ENCODE measurements around the gene OAS1.

Gene OAS1

GRCh38 chr12:112892856-112893255, 13.9 kb upstream of the OAS1 start:
- TF ChIP-seq CTCF (conservative IDR thresholded peaks at IDR 0.05; ENCODE audit: control insufficient read depth, insufficient read depth, low read depth, low read length): no peak

DNA sequence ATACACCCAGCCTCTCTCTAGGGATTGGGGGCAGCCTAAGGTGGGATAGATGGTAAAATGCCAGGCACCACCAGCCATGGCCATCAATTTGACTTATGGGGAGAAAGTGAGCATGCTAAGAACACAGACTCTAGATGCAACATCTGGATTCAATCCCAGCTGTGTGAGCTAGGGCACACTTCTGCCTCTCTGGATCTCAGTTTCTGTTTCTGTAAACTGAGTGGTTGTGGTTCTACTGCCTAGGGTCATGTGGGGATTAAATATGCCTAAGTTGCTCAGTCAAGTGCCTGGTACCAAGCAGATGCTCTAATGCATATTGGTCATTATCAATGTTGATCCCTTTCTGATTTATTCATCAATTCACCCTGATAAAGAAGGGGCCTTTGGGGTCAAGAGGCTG, 12.6 kb upstream of the OAS1 start:
- no peak for TF ChIP-seq CTCF (conservative IDR thresholded peaks at IDR 0.05; ENCODE audit: control insufficient read depth, insufficient read depth, low read depth, low read length)
- no peak for DNase-seq (ENCODE audit: low read depth)
- no peak overlapping the region for H3K4me3 ChIP-seq (ENCODE audit: control insufficient read depth, low read depth, low read length)

More at GRCh38 chr12:112892856-112893255, 13.9 kb upstream of the OAS1 start:
- no peak for DNase-seq (ENCODE audit: low read depth)
- no peak overlapping the region for H3K4me3 ChIP-seq (ENCODE audit: control insufficient read depth, low read depth, low read length)

DNA sequence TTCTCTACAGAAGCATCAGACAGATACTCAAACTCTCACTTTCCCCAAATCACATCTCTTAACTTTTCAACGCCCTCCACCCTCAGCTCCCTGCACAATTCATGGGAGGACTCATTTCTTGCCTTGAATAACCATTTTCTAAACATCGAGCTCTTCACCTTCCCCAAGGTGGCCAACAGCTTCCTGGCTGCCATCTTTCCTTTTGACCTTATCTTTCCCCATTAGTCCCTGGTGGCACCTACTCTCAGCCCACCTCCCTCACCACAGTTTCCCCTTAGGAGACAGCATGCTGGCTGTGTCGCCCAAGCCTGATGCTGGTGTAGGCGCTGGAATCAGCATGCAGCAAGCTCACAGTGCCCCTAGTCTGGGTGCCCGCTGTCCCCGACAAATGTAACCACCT, 8.4 kb upstream of the OAS1 start:
- DNase-seq (ENCODE audit: low read depth): no peak
- TF ChIP-seq CTCF (conservative IDR thresholded peaks at IDR 0.05; ENCODE audit: control insufficient read depth, insufficient read depth, low read depth, low read length): no peak
- H3K4me3 ChIP-seq (ENCODE audit: control insufficient read depth, low read depth, low read length): no peak overlapping the region

- DNase-seq (ENCODE audit: low read depth): peak; percentile 53
- H3K4me3 ChIP-seq (ENCODE audit: control insufficient read depth, low read depth, low read length): no peak overlapping the region
- peak; percentile 71 for TF ChIP-seq CTCF (conservative IDR thresholded peaks at IDR 0.05; ENCODE audit: control insufficient read depth, insufficient read depth, low read depth, low read length)
Observed at GRCh38 chr12:112900298-112901145, 6.2 kb upstream of the OAS1 start.

DNA sequence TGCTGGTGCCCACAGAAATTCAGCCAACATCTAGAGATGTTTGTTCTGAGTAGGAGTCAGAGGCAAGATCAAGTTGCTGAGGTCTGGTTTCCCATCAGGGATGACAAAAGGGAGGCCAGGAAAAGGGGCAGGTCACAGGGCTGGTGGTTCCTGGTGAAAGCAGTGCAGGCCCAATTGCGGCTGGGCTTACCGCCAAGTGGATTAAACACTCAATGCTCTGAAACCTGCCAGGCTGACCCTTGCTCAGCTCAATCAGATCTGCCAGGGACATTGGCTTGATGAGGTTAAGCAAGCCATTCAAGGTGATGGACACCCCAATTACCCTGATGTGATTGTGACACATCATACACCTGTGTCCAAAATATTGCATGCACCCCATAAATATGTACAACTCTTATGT, 5.5 kb upstream of the OAS1 start:
- no peak for TF ChIP-seq CTCF (conservative IDR thresholded peaks at IDR 0.05; ENCODE audit: control insufficient read depth, insufficient read depth, low read depth, low read length)
- DNase-seq (ENCODE audit: low read depth): no peak
- no peak overlapping the region for H3K4me3 ChIP-seq (ENCODE audit: control insufficient read depth, low read depth, low read length)

- no peak overlapping the region for H3K4me3 ChIP-seq (ENCODE audit: control insufficient read depth, low read depth, low read length)
- peak; percentile 50 for DNase-seq (ENCODE audit: low read depth)
- no peak for TF ChIP-seq CTCF (conservative IDR thresholded peaks at IDR 0.05; ENCODE audit: control insufficient read depth, insufficient read depth, low read depth, low read length)
Observed at GRCh38 chr12:112904571-112904970, 2.2 kb upstream of the OAS1 start.

All from fibroblast of mammary gland (primary cell).